H9 (cell line): ENCODE data around the gene NEURL3. TPM values are rescaled to one million over a fixed set of nuclear protein-coding genes. Genes with fewer than 3 reads are reported as not detected.

ENCODE experiments used
- DNase-seq: peaks from one replicate; pipeline ENCODE4 v3.0.0-alpha.2; 2017
- H2AFZ ChIP-seq: one replicate; pipeline ENCODE4 v1.6.1; 2013; ENCODE audit warnings: mild to moderate bottlenecking, low read length, control low read depth, moderate library complexity
- H2AK5ac ChIP-seq: 2 replicates; pipeline ENCODE4 v1.6.1; 2013; ENCODE audit warnings: low read length, control low read depth, mixed read lengths; ENCODE audit not compliant: insufficient read length
- H2BK120ac ChIP-seq: one replicate; pipeline ENCODE4 v1.6.1; 2013; ENCODE audit warnings: low read depth, mild to moderate bottlenecking, low read length, control low read depth, inconsistent platforms; ENCODE audit not compliant: poor library complexity, severe bottlenecking
- H2BK12ac ChIP-seq: 2 replicates; pipeline ENCODE4 v1.6.1; 2013; ENCODE audit warnings: low read length, control low read depth, mixed read lengths, low read depth; ENCODE audit not compliant: insufficient read length
- H2BK15ac ChIP-seq: 2 replicates; pipeline ENCODE4 v1.6.1; 2013; ENCODE audit warnings: low read depth, low read length, control low read depth
- H2BK20ac ChIP-seq: one replicate; pipeline ENCODE4 v1.6.1; 2013; ENCODE audit warnings: low read depth, mild to moderate bottlenecking, low read length, control low read depth, inconsistent platforms; ENCODE audit not compliant: poor library complexity, severe bottlenecking
- H2BK5ac ChIP-seq: 2 replicates; pipeline ENCODE4 v1.6.1; 2013; ENCODE audit warnings: low read length, control low read depth, mixed read lengths; ENCODE audit not compliant: insufficient read length
- H3K14ac ChIP-seq: 2 replicates; pipeline ENCODE4 v1.6.1; 2013; ENCODE audit warnings: low read length, control low read depth; ENCODE audit not compliant: insufficient read depth
- H3K18ac ChIP-seq: 2 replicates; pipeline ENCODE4 v1.6.1; 2013; ENCODE audit warnings: low read depth, mild to moderate bottlenecking, mixed read lengths, low read length, control low read depth; ENCODE audit not compliant: insufficient read length
- H3K23ac ChIP-seq: 2 replicates; pipeline ENCODE4 v1.6.1; 2013; ENCODE audit warnings: low read length, control low read depth, mixed read lengths, low read depth; ENCODE audit not compliant: insufficient read length
- H3K23me2 ChIP-seq: 2 replicates; pipeline ENCODE4 v1.6.1; 2013; ENCODE audit warnings: low read depth, mild to moderate bottlenecking, mixed read lengths, low read length, control low read depth; ENCODE audit not compliant: insufficient read length, poor library complexity, severe bottlenecking
- H3K27ac ChIP-seq: 2 replicates; pipeline ENCODE4 v1.5.1; 2013; ENCODE audit warnings: low read length, control low read depth, mixed read lengths, low read depth; ENCODE audit not compliant: insufficient read length
- H3K27me3 ChIP-seq: 2 replicates; pipeline ENCODE4 v1.6.1; 2013; ENCODE audit warnings: low read length, control low read depth, inconsistent platforms; ENCODE audit not compliant: insufficient read depth
- H3K4ac ChIP-seq: 2 replicates; pipeline ENCODE4 v1.6.1; 2013; ENCODE audit warnings: low read depth, mild to moderate bottlenecking, control low read depth, inconsistent platforms, low read length, moderate library complexity
- H3K4me1 ChIP-seq: 2 replicates; pipeline ENCODE4 v1.6.1; 2013; ENCODE audit warnings: low read length, control low read depth, inconsistent platforms; ENCODE audit not compliant: insufficient read depth
- H3K4me2 ChIP-seq: 2 replicates; pipeline ENCODE4 v1.6.1; 2013; ENCODE audit warnings: low read length, control low read depth, mixed read lengths; ENCODE audit not compliant: insufficient read length, insufficient read depth
- H3K56ac ChIP-seq: 2 replicates; pipeline ENCODE4 v1.6.1; 2013; ENCODE audit warnings: low read depth, mild to moderate bottlenecking, mixed read lengths, low read length, control low read depth; ENCODE audit not compliant: insufficient read length
- H3K79me1 ChIP-seq: 2 replicates; pipeline ENCODE4 v1.6.1; 2013; ENCODE audit warnings: low read depth, mild to moderate bottlenecking, moderate library complexity, low read length, control low read depth, inconsistent platforms; ENCODE audit not compliant: insufficient read depth, poor library complexity, severe bottlenecking
- H3K79me2 ChIP-seq: 2 replicates; pipeline ENCODE4 v1.6.1; 2013; ENCODE audit warnings: low read length, control low read depth, inconsistent platforms; ENCODE audit not compliant: insufficient read depth
- H3K9ac ChIP-seq: 2 replicates; pipeline ENCODE4 v1.6.1; 2013; ENCODE audit warnings: low read length, control low read depth, mixed read lengths; ENCODE audit not compliant: insufficient read length; ENCODE audit errors: extremely low read depth
- H3K9me3 ChIP-seq: one replicate; pipeline ENCODE4 v1.6.1; 2013; ENCODE audit warnings: low read depth, low read length, inconsistent platforms; ENCODE audit not compliant: control insufficient read depth
- H3T11ph ChIP-seq: one replicate; pipeline ENCODE4 v1.6.1; 2013; ENCODE audit warnings: mild to moderate bottlenecking, low read length, control low read depth, inconsistent platforms
- H4K20me1 ChIP-seq: one replicate; pipeline ENCODE4 v1.6.1; 2013; ENCODE audit not compliant: control insufficient read depth, insufficient read length, insufficient read depth
- H4K5ac ChIP-seq: 2 replicates; pipeline ENCODE4 v1.6.1; 2013; ENCODE audit warnings: low read depth, mild to moderate bottlenecking, mixed read lengths, low read length, control low read depth; ENCODE audit not compliant: insufficient read length
- H4K8ac ChIP-seq: replicated peaks from 2 replicates; pipeline ENCODE4 v1.6.1; 2013; ENCODE audit warnings: low read length, control low read depth, mixed read lengths, low read depth; ENCODE audit not compliant: insufficient read length
- H4K91ac ChIP-seq: 2 replicates; pipeline ENCODE4 v1.6.1; 2013; ENCODE audit warnings: low read depth, mild to moderate bottlenecking, moderate library complexity, mixed read lengths, low read length, control low read depth; ENCODE audit not compliant: insufficient read length
- H3K27ac Mint-ChIP-seq, 3 experiments: 2 replicates in 2 of 3; 3 replicates in 1 of 3; pipeline ENCODE4 v1.8.0; 2020 to 2021; ENCODE audit warnings: mixed read lengths in 3 of 3, mild to moderate bottlenecking in 1 of 3, moderate library complexity in 1 of 3
- H3K27me3 Mint-ChIP-seq: 2 replicates; pipeline ENCODE4 v1.8.0; 2021; ENCODE audit warnings: low read depth, mild to moderate bottlenecking, moderate library complexity, mixed read lengths
- H3K36me3 Mint-ChIP-seq, 3 experiments: 2 replicates in 2 of 3; 3 replicates in 1 of 3; pipeline ENCODE4 v1.8.0; 2020 to 2021; ENCODE audit warnings: low read depth in 3 of 3, mixed read lengths in 3 of 3; ENCODE audit not compliant: insufficient read depth in 1 of 3
- H3K4me1 Mint-ChIP-seq, 2 experiments: 2 replicates each; pipeline ENCODE4 v1.8.0; 2020; ENCODE audit warnings: mixed read lengths in 2 of 2
- H3K4me3 Mint-ChIP-seq, 2 experiments: 2 replicates in 1 of 2; 3 replicates in 1 of 2; pipeline ENCODE4 v1.8.0; 2020 to 2021; ENCODE audit warnings: mild to moderate bottlenecking in 2 of 2, mixed read lengths in 2 of 2, moderate library complexity in 1 of 2
- H3K9me3 Mint-ChIP-seq, 2 experiments: 2 replicates in 1 of 2; 3 replicates in 1 of 2; pipeline ENCODE4 v1.8.0; 2020; ENCODE audit warnings: mild to moderate bottlenecking in 2 of 2, mixed read lengths in 2 of 2, moderate library complexity in 1 of 2
- WGBS: extraction: QIAGEN DNeasy Blood & Tissue Kit; methylation state at CpG from one replicate; pipeline ENCODE4 v1.1.7; 2013; ENCODE audit warnings: missing lambda C conversion rate, low lambda C conversion rate, mixed read lengths; ENCODE audit not compliant: insufficient read length; ENCODE audit errors: extremely low coverage; 5-methylcytosine and 5-hydroxymethylcytosine counted together
- total RNA-seq: library from RNA; stranded (reverse); gene quantifications from 2 replicates; pipeline ENCODE4 v1.2.1, GENCODE V29; 2021
- TF ChIP-seq, protein P1 (sequence below): fragments of 200-600 bp; sonication (generic); conservative IDR thresholded peaks from 3 replicates; pipeline ENCODE4 v1.8.0; 2021; ENCODE audit warnings: antibody characterized with exemption, mild to moderate bottlenecking

The NEURL3 gene
- total RNA-seq, 1 experiment from 2014 or later = not detected

- peak; percentile 90 for DNase-seq
- no peak overlapping the region for H3K27ac ChIP-seq
- Mint-ChIP-seq H3K27me3 (peaks cover 2% of the 10 kb centered on the region; the same call in 1 of the 2 replicates), H3K4me3 (peak overlapping the region in 1 of 2 experiments; percentile 54; a peak in 2 of 5 replicates), H3K4me1 (peaks cover 17 to 25% of the 10 kb centered on the region in 2 experiments), H3K36me3 (peaks cover 4 to 6% (median 5%) of the 10 kb centered on the region in 3 experiments; a peak in 6 of 7 replicates), H3K27ac (0 out of 7 replicates have a peak overlapping the region, but pooled peaks of 1 of the 3 experiments have one; percentile 48), H3K9me3 (peaks cover 4 to 5% of the 10 kb centered on the region in 2 experiments; a peak in 3 of 5 replicates)
- H2AFZ ChIP-seq = no peak overlapping the region
- no peak overlapping the region for H2BK12ac ChIP-seq
- H3K56ac ChIP-seq = no peak overlapping the region
- no peak overlapping the region for H3K4me2 ChIP-seq
- H4K5ac ChIP-seq = no peak overlapping the region
- H4K91ac ChIP-seq = no peak overlapping the region
- H2AK5ac ChIP-seq = no peak overlapping the region
- H3K79me2 ChIP-seq = no peaks in the 10 kb centered on the region
- H3K18ac ChIP-seq = no peak overlapping the region
- H4K20me1 ChIP-seq = no peaks in the 10 kb centered on the region
- TF ChIP-seq, protein P1, sequence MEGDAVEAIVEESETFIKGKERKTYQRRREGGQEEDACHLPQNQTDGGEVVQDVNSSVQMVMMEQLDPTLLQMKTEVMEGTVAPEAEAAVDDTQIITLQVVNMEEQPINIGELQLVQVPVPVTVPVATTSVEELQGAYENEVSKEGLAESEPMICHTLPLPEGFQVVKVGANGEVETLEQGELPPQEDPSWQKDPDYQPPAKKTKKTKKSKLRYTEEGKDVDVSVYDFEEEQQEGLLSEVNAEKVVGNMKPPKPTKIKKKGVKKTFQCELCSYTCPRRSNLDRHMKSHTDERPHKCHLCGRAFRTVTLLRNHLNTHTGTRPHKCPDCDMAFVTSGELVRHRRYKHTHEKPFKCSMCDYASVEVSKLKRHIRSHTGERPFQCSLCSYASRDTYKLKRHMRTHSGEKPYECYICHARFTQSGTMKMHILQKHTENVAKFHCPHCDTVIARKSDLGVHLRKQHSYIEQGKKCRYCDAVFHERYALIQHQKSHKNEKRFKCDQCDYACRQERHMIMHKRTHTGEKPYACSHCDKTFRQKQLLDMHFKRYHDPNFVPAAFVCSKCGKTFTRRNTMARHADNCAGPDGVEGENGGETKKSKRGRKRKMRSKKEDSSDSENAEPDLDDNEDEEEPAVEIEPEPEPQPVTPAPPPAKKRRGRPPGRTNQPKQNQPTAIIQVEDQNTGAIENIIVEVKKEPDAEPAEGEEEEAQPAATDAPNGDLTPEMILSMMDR = peak; percentile 87
- no peak overlapping the region for H3K23ac ChIP-seq
- no CpG with 5 or more reads among the region's 61 CpGs for WGBS
- no peak overlapping the region for H3K4ac ChIP-seq
- H2BK15ac ChIP-seq = no peak overlapping the region
- no peaks in the 10 kb centered on the region for H3K4me1 ChIP-seq
- no peaks in the 10 kb centered on the region for H3K23me2 ChIP-seq
- no peaks in the 10 kb centered on the region for H3K27me3 ChIP-seq
- H2BK20ac ChIP-seq = no peak overlapping the region
- no peak overlapping the region for H2BK5ac ChIP-seq
- no peak overlapping the region for H3K14ac ChIP-seq
- H3T11ph ChIP-seq = no peak overlapping the region
- H4K8ac ChIP-seq = no peak overlapping the region
- H3K79me1 ChIP-seq = no peaks in the 10 kb centered on the region
- no peak overlapping the region for H2BK120ac ChIP-seq
- H3K9me3 ChIP-seq = no peaks in the 10 kb centered on the region
- H3K9ac ChIP-seq = no peak overlapping the region
These were observed 45.0 kb upstream of the NEURL3 start for GRCh38 chr2:96549967-96550786.
